HepG2 (cell line): Measurements from ENCODE around the gene APOC1. TPM values are rescaled to one million over a fixed set of nuclear protein-coding genes. Genes with fewer than 3 reads are reported as not detected.

Experiments
- CCAR2 ChIP-seq: fragments of 200-400 bp; formaldehyde crosslinking; optimal IDR thresholded peaks from 2 replicates; pipeline ENCODE3; 2018; ENCODE audit warnings: low read depth, mild to moderate bottlenecking, low read length, moderate library complexity
- CREM ChIP-seq, 2 experiments: sonication (generic) in 1 of 2; formaldehyde crosslinking in 1 of 2; IDR thresholded peaks; 2 replicates each; pipeline versions ENCODE4 v1.4.0 to v1.6.1; 2016 to 2020; ENCODE audit warnings: antibody characterized with exemption in 1 of 2, mild to moderate bottlenecking in 1 of 2, missing genetic modification reagents in 1 of 2
- E2F1 ChIP-seq: sonication (generic); formaldehyde crosslinking; IDR thresholded peaks from 2 replicates; pipeline ENCODE4 v1.5.0; 2020; ENCODE audit warnings: missing genetic modification reagents
- HDAC2 ChIP-seq: sonication (generic); formaldehyde crosslinking; IDR thresholded peaks from 2 replicates; pipeline ENCODE4 v1.4.0; 2020; ENCODE audit warnings: missing genetic modification reagents
- IKZF1 ChIP-seq: fragments of 450-650 bp; IDR thresholded peaks from 2 replicates; pipeline ENCODE4 v1.7.1; 2016
- IKZF5 ChIP-seq: IDR thresholded peaks from 2 replicates; pipeline ENCODE4 v1.6.1; 2018; ENCODE audit warnings: missing genetic modification reagents, mild to moderate bottlenecking, missing compliant biosample characterization
- IRF1 ChIP-seq: sonication (generic); formaldehyde crosslinking; IDR thresholded peaks from 2 replicates; pipeline ENCODE4 v1.4.0; 2020; ENCODE audit warnings: low read depth, mild to moderate bottlenecking, missing genetic modification reagents
- MYC ChIP-seq: sonication (generic); formaldehyde crosslinking; IDR thresholded peaks from 2 replicates; pipeline ENCODE4 v1.9.0; 2021; ENCODE audit warnings: missing genetic modification reagents, borderline replicate concordance
- PAXIP1 ChIP-seq: sonication (generic); formaldehyde crosslinking; conservative IDR thresholded peaks from 2 replicates; pipeline ENCODE4 v1.4.0; 2020; ENCODE audit warnings: mild to moderate bottlenecking, missing genetic modification reagents, moderate library complexity
- PLRG1 ChIP-seq: fragments of 450-650 bp; conservative IDR thresholded peaks from 2 replicates; pipeline ENCODE4 v1.6.1; 2016
- SMARCC2 ChIP-seq: fragments of 450-650 bp; IDR thresholded peaks from 2 replicates; pipeline ENCODE4 v1.6.1; 2017; ENCODE audit warnings: antibody characterized with exemption, mild to moderate bottlenecking
- ZMAT5 ChIP-seq: sonication (generic); formaldehyde crosslinking; IDR thresholded peaks from 2 replicates; pipeline ENCODE4 v1.5.0; 2020; ENCODE audit warnings: mild to moderate bottlenecking, low read depth, missing genetic modification reagents, borderline replicate concordance
- ZMYM3 ChIP-seq: sonication (generic); formaldehyde crosslinking; IDR thresholded peaks from 2 replicates; pipeline ENCODE4 v1.5.1; 2020; ENCODE audit warnings: mild to moderate bottlenecking, missing genetic modification reagents
- ZNF121 ChIP-seq: sonication (generic); formaldehyde crosslinking; IDR thresholded peaks from 2 replicates; pipeline ENCODE4 v1.5.0; 2020; ENCODE audit warnings: mild to moderate bottlenecking, missing genetic modification reagents
- ZNF512B ChIP-seq: sonication (generic); formaldehyde crosslinking; IDR thresholded peaks from 2 replicates; pipeline ENCODE4 v1.5.1; 2020; ENCODE audit warnings: missing genetic modification reagents, mild to moderate bottlenecking, borderline replicate concordance
- polyA plus RNA-seq, 8 experiments: library from polyadenylated mRNA; depleted of rRNA in 3 of 8; stranded (reverse) in 7 of 8; unstranded in 1 of 8; fragments of >200 nt; fragmentation: Illumina TruSeq in 4 of 8; extraction: Trizol in 4 of 8; gene quantifications; 2 replicates each; pipeline versions ENCODE4 v1.2.1 to v1.2.3, GENCODE V29; 2011 to 2016; ENCODE audit warnings: low read depth in 4 of 8, missing spikeins in 1 of 8, mixed read lengths in 1 of 8; ENCODE audit not compliant: insufficient read depth in 1 of 8
- total RNA-seq, 5 experiments: library from RNA; depleted of rRNA; stranded (reverse); fragments of >200 nt; fragmentation: Illumina TruSeq; extraction: Trizol; gene quantifications; 2 replicates each; pipeline ENCODE4 v1.2.3, GENCODE V29; 2016; ENCODE audit warnings: low read depth in 1 of 5

The APOC1 gene
- total and polyA plus RNA-seq, 2 of the 13 experiments (the other 11 are each of a cell fraction or from before 2014, with no cell fraction given), result 600 to 1,235 TPM

- no peak for TF ChIP-seq ZMAT5 (CRISPR knock-in tag)
- TF ChIP-seq IRF1, result no peak
- 0 out of 2 replicates have a peak, but pooled peaks have one; percentile 11 for TF ChIP-seq ZNF121 (CRISPR knock-in tag)
- TF ChIP-seq SMARCC2, result no peak
- TF ChIP-seq CCAR2, result no peak
- no peak for TF ChIP-seq CREM (IDR thresholded peaks at IDR 0.05)
- no peak for TF ChIP-seq CREM (CRISPR knock-in tag; IDR thresholded peaks at IDR 0.05)
- TF ChIP-seq IKZF5, result no peak
- TF ChIP-seq E2F1 (CRISPR knock-in tag), result no peak
- TF ChIP-seq MYC, result no peak
- TF ChIP-seq PAXIP1 (CRISPR knock-in tag), result peak; percentile 51; the same call in 1 of the 2 replicates
- no peak for TF ChIP-seq IKZF1
- TF ChIP-seq ZMYM3 (CRISPR knock-in tag), result peak; percentile 94
- no peak for TF ChIP-seq ZNF512B (CRISPR knock-in tag)
- no peak for TF ChIP-seq HDAC2 (CRISPR knock-in tag)
- no peak for TF ChIP-seq PLRG1
These were observed 24.5 kb upstream of the APOC1 start (continued) for GRCh38 chr19:44889830-44890365.
